Middle frontal gyrus (tissue), 1 donor: Measurements from ENCODE around the gene C1GALT1.

Experiments used
- DNase-seq: peaks from one replicate; pipeline ENCODE4 v3.0.0-alpha.2; 2015; ENCODE audit warnings: low spot score; ENCODE audit errors: extremely low spot score

Gene C1GALT1

DNA sequence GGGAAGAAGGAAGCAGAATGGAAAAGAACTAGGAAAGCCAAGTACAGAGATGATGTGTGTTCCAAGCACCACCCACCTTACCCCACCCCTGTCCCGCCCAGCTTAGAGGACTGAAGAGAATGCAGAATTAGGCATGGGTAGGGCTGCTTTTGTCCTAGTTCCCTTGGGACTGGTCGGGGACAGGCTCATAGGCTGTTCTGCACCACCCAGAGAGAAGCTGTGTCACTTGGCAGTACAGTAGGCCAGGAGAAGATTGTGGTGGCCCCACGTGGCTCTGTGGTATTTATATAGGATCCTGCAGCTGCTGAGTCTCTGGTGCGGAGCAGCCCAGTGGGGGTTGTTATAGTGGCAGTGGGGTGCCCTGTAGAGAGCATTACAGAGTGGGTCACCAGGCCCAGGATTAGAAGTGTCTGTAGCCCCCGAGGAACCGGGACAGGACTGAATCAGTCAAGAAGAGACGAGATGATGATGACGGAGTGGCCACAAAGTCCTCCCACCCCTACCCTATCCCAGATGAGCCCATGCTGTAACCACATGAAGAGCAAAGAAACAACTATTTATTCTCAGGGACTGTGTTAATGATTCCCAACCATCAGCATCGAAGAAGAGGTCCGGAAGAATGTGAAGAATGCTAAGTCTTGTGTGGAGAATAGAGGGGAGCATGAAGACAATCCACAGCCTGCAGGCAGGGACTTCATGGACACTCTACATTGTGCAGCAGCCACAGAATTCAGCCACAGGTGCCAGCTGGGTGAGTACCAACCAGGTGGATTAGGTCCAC, 88.9 kb downstream of the C1GALT1 start:
- no peak for DNase-seq

DNA sequence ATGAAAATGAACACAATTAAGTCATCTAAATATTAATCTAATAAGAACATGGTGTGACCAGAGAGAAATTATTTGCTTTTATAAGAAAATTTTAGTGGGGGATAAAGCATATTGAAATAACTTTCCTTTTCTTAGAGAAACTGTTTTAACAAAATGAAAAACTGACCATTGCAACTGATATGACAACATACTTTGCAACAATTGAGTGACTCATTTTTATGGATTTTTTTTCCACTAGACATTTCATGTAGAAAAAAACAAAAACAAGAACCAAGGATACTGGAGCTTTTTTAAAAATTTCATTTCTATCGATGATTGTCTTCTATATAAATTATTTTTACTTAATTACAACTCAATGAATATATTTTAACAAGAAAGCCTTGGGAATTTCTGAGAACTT, 90.0 kb downstream of the C1GALT1 start:
- no peak for DNase-seq

DNA sequence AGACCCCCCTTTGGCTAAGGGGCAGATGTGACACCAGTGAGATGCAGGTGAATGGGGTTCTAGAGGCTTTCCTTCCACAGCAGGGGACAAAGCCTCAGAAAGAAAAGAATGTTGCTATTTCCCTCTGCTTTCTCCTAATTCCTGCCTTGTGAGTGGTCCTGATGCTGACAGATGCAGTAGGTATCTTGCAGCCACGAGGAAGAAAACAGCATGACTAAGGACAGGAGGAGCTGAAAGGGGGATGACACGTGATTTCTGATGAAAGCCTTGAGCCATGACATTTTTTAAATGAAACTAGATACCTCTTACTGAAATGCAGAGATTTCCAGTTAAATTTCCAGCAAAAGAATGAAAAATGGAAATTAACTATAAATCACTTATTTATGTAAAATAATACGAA, 92.4 kb downstream of the C1GALT1 start:
- DNase-seq, result no peak

DNA sequence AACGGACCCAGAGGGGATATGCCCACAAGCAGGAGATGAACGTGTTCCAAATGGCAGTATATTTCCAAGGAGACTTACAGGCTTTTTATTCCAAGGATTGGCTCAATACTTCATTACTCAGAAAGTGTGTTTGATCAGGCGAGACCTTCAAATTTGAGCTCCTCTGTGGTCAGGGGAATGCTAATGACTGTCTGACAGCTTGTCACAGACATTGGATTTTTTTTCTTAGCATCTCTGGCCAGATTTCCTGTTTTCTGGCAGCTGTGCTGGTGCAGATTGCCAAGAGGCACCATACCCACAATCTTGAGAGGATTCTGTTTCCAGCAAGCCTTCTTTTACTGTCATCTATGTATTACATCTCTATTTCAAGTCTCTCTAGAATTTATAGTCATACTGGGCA, 93.8 kb downstream of the C1GALT1 start:
- DNase-seq, result no peak

DNA sequence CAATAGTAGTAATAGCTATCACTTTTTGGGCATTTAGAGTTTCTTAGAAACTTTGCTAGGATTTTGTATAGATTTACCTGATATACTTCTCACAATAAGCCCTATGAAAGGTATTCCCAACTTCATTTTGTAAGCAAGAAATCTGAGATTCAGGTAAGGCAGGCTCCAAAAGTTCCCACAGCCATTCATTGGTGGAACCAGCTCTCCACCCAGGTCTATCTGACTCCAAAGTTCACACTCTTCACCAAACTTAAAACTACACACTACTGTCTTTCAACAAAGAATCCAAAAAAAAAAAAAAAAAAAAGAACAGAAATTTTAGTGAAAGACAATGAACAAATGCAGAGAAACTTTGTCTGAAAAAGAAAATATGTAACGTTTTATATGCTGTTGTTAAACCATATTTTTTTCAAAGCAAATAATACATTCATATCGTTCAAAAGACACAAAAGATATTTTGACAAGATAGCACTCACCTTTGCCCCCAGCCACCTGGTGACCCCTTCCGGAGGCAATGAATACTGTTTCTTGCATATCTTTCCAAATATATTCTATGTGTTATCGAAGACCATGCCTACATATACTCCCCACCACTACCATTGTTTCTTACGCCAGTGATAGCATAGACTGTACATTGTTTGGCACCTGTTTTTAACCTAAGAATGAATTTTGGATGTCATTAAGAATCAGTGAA, 108.2 kb downstream of the C1GALT1 start:
- no peak for DNase-seq

DNA sequence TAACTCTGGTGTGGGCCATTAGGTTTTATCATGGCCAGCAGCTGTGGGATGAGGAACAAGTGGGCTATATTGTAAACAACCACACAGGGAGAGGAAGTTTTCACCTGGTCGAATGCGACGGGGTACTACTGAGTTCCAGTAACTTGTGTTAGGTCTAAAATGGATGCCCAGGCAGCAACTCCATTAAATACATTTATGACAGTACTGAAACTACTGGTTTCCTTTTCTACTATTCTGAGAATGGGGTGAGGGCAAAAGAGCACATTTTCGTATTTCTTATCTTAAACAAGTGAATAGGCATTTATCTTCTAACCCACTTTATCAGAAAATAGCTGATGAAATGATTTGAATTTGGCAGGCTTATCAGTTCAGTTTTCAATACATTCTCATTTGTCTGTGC, 109.7 kb downstream of the C1GALT1 start:
- no peak for DNase-seq

DNA sequence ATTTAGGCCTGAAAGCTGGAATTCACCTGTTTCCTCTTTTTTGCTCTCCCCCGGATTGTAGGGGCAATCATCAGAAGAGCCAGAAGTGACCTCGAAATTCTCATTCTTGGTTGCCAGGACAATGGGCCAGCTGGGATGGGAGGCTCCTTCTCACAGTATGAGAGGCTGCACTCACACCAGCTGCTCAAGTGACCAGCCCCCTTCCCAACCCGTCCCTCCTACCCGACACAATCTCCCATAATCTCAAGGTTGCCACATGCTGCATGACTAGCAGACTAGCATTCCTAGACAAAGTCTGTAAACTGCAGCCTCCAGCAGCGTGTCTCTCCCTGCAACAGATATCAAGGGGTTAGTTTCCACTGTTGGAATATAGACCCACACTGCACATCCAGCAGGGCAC, 110.3 kb downstream of the C1GALT1 start:
- DNase-seq, result no peak

DNA sequence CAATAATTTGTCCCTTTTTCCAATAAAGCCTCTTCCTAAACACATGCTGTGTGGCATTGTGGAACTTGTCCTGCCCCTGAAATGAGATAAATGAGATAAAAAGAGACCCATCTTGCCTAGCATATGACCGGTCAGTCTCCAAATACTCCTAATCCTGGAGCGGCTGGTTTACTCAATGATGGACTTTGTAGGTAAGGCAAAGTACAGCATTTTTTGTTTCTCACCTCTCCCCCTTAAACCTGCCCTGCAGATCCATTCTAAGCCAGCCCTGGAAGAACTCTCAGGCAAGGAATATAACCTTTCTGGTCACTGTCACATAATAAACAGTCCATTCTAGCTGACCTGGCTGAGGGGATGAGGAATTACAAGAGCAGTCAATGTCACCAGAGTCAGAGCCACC, 110.7 kb downstream of the C1GALT1 start:
- no peak for DNase-seq

DNA sequence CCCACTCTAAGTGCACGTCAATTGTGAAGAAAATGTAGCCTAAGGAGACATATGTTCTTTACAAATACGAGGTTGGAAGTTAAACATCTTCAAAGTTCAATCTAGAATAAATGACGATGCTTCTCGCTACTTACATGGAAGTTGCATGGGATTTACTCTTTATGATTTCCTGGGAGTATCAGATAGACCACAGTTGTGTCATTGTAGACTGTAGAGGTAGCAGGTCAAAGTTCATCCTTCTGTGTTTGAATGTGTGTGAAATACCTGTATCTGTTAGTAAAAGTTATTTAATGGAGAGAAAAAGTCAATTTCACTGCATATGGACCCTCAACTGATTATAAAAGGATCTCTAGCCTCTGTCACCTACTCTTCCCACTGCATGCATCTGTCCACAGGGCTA, 112.6 kb downstream of the C1GALT1 start:
- DNase-seq, result no peak
